A549 treated with Hydrocortisone at 1 μM for 4 hours (cell line): Measurements from ENCODE around the gene MICOS13. TPM values are rescaled to one million over a fixed set of nuclear protein-coding genes. Genes with fewer than 3 reads are reported as not detected.

Source experiments
- total RNA-seq: library from RNA; stranded (reverse); fragments of 200-300 nt; extraction: Qiagen RNA extraction; gene quantifications from 5 replicates; pipeline ENCODE4 v1.2.3, GENCODE V29; 2022

The MICOS13 gene, protein sequence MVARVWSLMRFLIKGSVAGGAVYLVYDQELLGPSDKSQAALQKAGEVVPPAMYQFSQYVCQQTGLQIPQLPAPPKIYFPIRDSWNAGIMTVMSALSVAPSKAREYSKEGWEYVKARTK
- 42.9 to 71.6 TPM (median 67.7 TPM) in 5 replicates for total RNA-seq

DNA sequence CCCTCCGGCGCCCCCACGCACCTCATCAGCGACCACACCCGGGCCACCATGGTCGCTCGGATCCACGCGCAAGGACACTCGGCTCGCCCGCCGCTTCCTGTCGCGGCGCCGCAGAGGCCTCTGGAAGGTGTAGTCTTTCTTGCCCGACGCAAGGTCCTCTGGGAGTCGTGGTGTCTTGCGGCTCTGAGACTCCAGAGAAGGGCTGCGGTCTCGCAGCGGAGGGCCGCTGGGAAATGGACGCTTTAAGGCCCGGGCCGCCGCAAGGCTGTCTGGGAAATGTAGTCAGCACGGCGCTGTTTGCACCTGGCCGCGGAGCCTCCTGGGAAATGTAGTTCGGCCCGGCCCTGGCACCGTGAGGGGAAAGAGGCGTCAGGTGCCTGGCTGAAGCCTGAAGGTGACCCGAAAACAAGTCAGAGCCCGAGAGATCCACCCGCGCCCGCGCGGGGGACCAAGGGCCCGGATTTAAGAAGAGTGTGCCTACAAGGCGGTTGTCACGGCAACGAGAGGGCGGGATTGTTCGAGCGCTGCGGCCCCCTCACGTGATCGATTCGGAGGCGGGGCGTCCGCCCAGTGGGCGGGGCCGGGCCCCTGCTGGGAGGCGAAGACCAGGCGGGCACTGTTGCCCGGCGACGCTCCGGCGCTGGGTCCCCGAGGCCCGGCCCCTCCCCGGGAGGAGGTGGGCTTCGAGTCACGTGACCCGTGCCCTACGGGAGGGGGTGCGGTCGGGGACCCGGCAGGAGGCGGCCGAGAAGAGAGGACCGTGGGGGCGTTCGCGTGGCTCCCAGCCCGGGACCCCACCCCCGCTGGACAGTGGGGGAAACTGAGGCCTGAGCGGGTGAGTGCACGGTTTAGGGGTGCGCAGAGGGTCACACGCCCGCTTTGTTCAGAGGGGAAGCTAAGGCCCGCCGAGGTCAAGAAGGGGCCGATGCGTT is at the start of gene MICOS13, which contains the start of gene HSD11B1L:
Gene MICOS13, minus strand, starts transcription at position 80 of the 932 bp plus-strand sequence. Its CDS starts 30 bp downstream, at position 50.
Gene HSD11B1L, plus strand, starts transcription at position 591 of the 932 bp plus-strand sequence. CDS start 3,806 bp downstream, outside the sequence.

DNA sequence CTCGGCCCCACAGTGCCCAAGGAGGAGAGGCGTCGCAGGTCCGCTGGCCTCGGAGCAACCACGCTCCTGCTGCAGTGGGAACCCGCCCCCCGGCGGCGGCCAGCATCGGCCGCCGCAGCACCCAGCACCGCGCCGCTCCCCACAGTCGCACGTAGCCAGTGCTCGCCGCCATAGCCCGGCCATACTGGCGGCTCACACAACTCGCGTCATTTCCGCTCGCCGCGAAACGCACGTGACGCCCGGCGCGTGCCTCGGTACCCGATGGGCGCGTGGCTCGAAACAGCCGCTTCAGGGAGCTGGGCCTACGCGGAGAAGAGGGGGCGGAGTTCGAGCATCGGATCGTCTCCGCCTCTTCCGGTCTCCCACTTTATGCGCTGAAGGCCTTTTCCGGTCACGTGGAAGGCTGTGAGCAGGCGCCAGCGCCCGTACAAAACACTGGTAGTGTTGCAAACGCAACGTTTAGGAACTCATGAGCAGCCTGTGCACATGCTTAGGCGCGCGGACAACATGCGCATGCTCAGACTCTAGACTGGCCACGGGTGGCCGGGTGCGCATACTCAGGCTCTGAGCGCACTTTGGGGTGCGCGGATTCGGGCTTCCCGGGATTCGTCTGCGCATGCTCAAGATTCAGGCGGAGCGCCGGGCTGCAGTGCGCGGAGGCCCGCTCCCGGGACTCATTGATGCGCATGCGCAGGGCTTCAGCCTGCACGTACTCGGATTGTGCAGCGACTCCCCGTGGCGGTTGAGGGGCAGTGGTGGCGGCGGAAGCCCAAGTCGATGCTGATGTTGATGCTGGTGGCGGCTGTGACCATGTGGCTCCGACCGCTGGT is 39.9 kb upstream of the MICOS13 start, which contains the start of the genes CATSPERD and LONP1:
Gene CATSPERD, plus strand, starts transcription at position 677 of the 830 bp plus-strand sequence. Its CDS starts 101 bp downstream, at position 778.
Gene LONP1, minus strand, starts transcription at position 186 of the 830 bp plus-strand sequence. Its CDS starts 14 bp downstream, at position 172.

DNA sequence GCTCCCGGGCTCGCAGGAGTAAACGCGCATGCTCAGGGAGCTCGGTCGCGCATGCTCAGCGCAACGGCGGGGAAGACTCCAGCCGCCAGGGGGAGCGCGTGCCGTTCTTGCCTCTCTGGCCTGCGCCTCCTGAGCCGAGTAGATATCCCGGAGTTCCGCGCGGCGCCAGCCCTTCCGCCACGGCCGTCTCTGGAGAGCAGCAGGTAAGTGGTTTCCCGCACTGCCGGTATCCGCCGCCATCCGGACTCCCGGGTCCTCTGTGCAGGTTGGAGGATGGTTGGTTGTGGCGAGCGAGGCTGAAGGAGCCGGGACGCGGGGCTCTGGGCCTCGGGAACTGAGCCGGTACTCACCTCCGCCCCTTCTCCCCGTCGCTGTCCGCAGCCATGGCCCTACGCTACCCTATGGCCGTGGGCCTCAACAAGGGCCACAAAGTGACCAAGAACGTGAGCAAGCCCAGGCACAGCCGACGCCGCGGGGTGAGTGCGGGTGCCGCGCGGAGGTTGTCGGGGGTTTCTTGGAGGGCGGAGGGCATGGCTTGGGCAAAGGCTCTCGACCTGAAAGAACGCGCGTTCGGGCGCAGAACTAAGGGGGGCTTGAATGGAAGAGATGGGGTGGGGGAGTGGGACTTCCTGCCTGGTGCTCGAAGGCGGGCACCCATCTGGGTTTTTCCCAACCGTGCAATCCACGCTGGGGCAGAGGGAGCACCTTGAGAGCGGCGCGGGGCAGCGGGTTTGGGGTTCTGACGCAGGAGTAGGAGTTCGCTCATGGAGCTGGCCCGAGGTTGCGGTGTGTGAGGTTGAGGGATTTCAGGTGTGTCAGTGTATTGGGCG is 10.0 kb upstream of the MICOS13 start, which contains the start of gene RPL36:
Gene RPL36, plus strand, starts transcription at position 171 of the 830 bp plus-strand sequence. Its CDS starts 213 bp downstream, at position 384.

Other genes with a start within 250 kb of the MICOS13 start
- gene ZNRF4, start 225.1 kb downstream of the MICOS13 start, total RNA-seq, result not detected in 5 replicates
- 2.5 to 3.1 TPM (median 2.8 TPM) in 5 replicates for gene TINCR, start 112.6 kb downstream of the MICOS13 start, total RNA-seq
- 32.5 to 36.1 TPM (median 33.8 TPM) in 5 replicates for gene SAFB2, start 57.7 kb downstream of the MICOS13 start, total RNA-seq
- gene SAFB, start 57.4 kb downstream of the MICOS13 start, total RNA-seq, result 48.8 to 62.9 TPM (median 51.8 TPM) in 5 replicates
- gene HSD11B1L, start 511 bp upstream of the MICOS13 start, total RNA-seq, result 3.7 to 5.7 TPM (median 4.5 TPM) in 5 replicates
- 626 to 897 TPM (median 766 TPM) in 5 replicates for gene RPL36, start 9.8 kb upstream of the MICOS13 start, total RNA-seq
- gene LONP1, start 39.6 kb upstream of the MICOS13 start, total RNA-seq, result 55.4 to 58.6 TPM (median 57.8 TPM) in 5 replicates
- gene CATSPERD, start 40.1 kb upstream of the MICOS13 start, total RNA-seq, result 0.03 TPM in 2 of 5 replicates, not detected in the others
- gene PRR22, start 104.2 kb upstream of the MICOS13 start, total RNA-seq, result 1.3 to 2.8 TPM (median 2.4 TPM) in 5 replicates
- gene DUS3L, start 110.6 kb upstream of the MICOS13 start, total RNA-seq, result 26.8 to 30.4 TPM (median 28.9 TPM) in 5 replicates
- 0.55 to 1.4 TPM (median 1.2 TPM) in 5 replicates for gene NRTN, start 124.6 kb upstream of the MICOS13 start, total RNA-seq
- not detected in 5 replicates for gene FUT6, start 159.2 kb upstream of the MICOS13 start, total RNA-seq
- 0.05 to 0.06 TPM in 2 of 5 replicates, not detected in the others for gene FUT3, start 170.9 kb upstream of the MICOS13 start, total RNA-seq
- gene FUT5, start 190.0 kb upstream of the MICOS13 start, total RNA-seq, result not detected in 5 replicates
- gene NDUFA11, start 223.3 kb upstream of the MICOS13 start, total RNA-seq, result 181 to 306 TPM (median 282 TPM) in 5 replicates
- gene VMAC, start 224.4 kb upstream of the MICOS13 start, total RNA-seq, result 0.34 to 0.62 TPM (median 0.58 TPM) in 5 replicates
- gene CAPS, start 233.7 kb upstream of the MICOS13 start, total RNA-seq, result 0.74 to 1.9 TPM (median 1.4 TPM) in 5 replicates